ENCODE results near the gene SYNGR2.

SYNGR2 gene

DNA sequence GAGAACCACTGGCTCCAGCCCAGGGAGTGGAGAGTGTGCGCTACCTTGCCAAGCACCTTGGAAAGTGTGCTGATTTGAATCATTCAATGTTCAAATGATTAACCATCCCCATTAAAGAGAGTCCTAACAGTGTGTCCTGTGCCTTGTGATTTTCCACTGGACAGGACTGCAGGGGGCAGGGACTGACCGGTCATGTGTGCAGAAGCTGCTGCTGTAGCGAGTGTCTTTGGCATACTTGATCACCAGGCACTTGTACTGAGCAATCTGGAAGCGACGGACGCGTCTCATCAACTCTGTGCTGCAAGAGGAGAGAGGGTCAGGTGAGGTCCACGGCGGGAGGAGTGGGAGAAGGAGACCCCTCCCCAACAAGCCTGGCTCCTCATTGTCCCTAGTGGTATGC lies 16.5 kb downstream of the SYNGR2 start (continued):
- no peak for TF ChIP-seq ZSCAN4 (tag by site-specific recombination; IDR thresholded peaks at IDR 0.05)
- no peak for TF ChIP-seq ZNF248 (tag by site-specific recombination; IDR thresholded peaks at IDR 0.05)
- TF ChIP-seq, protein P1, sequence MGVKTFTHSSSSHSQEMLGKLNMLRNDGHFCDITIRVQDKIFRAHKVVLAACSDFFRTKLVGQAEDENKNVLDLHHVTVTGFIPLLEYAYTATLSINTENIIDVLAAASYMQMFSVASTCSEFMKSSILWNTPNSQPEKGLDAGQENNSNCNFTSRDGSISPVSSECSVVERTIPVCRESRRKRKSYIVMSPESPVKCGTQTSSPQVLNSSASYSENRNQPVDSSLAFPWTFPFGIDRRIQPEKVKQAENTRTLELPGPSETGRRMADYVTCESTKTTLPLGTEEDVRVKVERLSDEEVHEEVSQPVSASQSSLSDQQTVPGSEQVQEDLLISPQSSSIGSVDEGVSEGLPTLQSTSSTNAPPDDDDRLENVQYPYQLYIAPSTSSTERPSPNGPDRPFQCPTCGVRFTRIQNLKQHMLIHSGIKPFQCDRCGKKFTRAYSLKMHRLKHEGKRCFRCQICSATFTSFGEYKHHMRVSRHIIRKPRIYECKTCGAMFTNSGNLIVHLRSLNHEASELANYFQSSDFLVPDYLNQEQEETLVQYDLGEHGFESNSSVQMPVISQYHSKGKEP (tag by site-specific recombination; IDR thresholded peaks at IDR 0.05): no peak
- no peak for TF ChIP-seq ZNF639 (tag by site-specific recombination; IDR thresholded peaks at IDR 0.05)
- no peak for TF ChIP-seq ATF2 (tag by site-specific recombination; IDR thresholded peaks at IDR 0.05; ENCODE audit: low read depth)

DNA sequence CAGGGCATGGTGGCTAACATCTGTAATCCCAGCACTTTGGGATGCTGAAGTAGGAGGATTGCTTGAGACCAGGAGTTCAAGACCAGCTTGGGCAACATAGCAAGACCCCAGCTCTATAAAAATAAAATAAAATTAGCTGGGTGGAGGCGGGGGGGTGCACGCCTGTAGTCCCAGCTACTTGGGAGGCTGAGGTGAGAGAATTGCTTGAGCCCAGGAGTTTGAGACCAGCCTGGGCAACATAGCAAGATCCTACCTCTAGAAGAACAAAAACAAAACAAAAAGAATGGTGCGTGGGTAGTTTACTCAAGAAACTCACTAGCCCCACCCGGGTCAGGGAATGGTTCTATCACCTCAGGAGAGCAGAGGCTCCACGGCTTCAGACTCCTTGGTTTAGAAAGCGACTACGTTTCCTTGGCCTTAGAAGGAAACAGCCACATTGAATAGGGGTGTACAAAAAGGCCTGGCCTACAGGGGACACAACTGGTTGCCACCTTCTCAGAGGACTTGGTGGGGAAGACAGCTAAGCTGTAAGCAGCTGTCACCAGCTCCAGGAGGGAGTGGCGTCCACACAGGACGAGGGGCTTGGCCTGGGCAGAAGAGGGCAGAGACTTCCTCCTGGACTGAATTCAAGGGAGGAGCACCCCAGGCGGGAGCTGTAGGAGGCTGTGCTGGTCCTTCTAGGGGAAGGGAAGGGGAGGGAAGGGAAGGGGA lies 17.8 kb downstream of the SYNGR2 start:
- POLR2A ChIA-PET: interaction anchor here (0.6 to 3.2 kb wide), 33 partner anchors 11 to 889 kb away, joined by 3 to 48 read pairs (median 6); partner anchors contain the start of genes BIRC5, ENGASE, SYNGR2 and TNRC6C
- TF ChIP-seq ZNF48 (tag by site-specific recombination; IDR thresholded peaks at IDR 0.05) (no peak), ZNF121 (tag by site-specific recombination; IDR thresholded peaks at IDR 0.05) (peak; percentile 99)
- Histone ChIP-seq H3K36me3 (ENCODE audit: control insufficient read depth in 2 of 2, insufficient read depth in 1 of 2, low read length in 2 of 2) (peaks cover 18 to 53% of the 10 kb centered on the region in 2 experiments; a peak in 2 of 3 replicates), H3K4me1 (ENCODE audit: control insufficient read depth, insufficient read depth, low read length) (peaks cover 2% of the 10 kb centered on the region), H3K9me3 (ENCODE audit: control insufficient read depth, insufficient read depth, low read depth, low read length) (no peaks in the 10 kb centered on the region), H3K27ac (ENCODE audit: extremely low read depth, low read depth, low read length) (no peak overlapping the region), H3K4me3 (ENCODE audit: low read depth, low read length) (peak overlapping the region; percentile 48)
- CTCF ChIA-PET: interaction anchor here (0.6 to 7.8 kb wide), 23 partner anchors 11 to 1268 kb away, joined by 3 to 94 read pairs (median 4); no protein-coding TSS in a partner anchor

GRCh38 chr17:78186692-78187595 lies 18.6 kb downstream of the SYNGR2 start, which contains the start of the genes AFMID and TK1:
Gene AFMID (plus strand): TSS chr17:78187362. CDS start chr17:78187371, 9 bp downstream.
Gene TK1 (minus strand): TSS chr17:78187052. CDS start chr17:78186994, 58 bp downstream.
- Histone ChIP-seq H3K9me3 (ENCODE audit: control insufficient read depth, insufficient read depth, low read depth, low read length) (no peaks in the 10 kb centered on the region), H3K27ac (ENCODE audit: extremely low read depth, low read depth, low read length) (peak within 1 kb of the TSS; percentile 72), H3K36me3 (ENCODE audit: control insufficient read depth in 2 of 2, insufficient read depth in 1 of 2, low read length in 2 of 2) (peaks cover 14 to 53% of the 10 kb centered on the region in 2 experiments; a peak in 2 of 3 replicates), H3K4me1 (ENCODE audit: control insufficient read depth, insufficient read depth, low read length) (peaks cover 2% of the 10 kb centered on the region), H3K4me3 (ENCODE audit: low read depth, low read length) (peak within 1 kb of the TSS; percentile 53)
- CTCF ChIA-PET: interaction anchor here (0.6 to 7.8 kb wide), 26 partner anchors 12 to 1269 kb away, joined by 3 to 94 read pairs (median 4); no protein-coding TSS in a partner anchor
- POLR2A ChIA-PET: interaction anchor here (0.6 to 3.2 kb wide), 36 partner anchors 9 to 888 kb away, joined by 3 to 48 read pairs (median 6); partner anchors contain the start of genes BIRC5, ENGASE, SYNGR2 and TNRC6C
- TF ChIP-seq ZNF549 (tag by site-specific recombination; IDR thresholded peaks at IDR 0.05) (no peak), ZBTB8A (tag by site-specific recombination; IDR thresholded peaks at IDR 0.05) (peak; percentile 78), ZNF596 (tag by site-specific recombination; IDR thresholded peaks at IDR 0.05) (no peak), ZNF10 (tag by site-specific recombination; IDR thresholded peaks at IDR 0.05) (peak; percentile 29; the same call in 1 of the 2 replicates), ZNF416 (tag by site-specific recombination; IDR thresholded peaks at IDR 0.05) (no peak), ZFHX2 (tag by site-specific recombination; conservative IDR thresholded peaks at IDR 0.05) (peak; percentile 92), ZNF561 (tag by site-specific recombination; IDR thresholded peaks at IDR 0.05; ENCODE audit: borderline replicate concordance) (peak; percentile 66; the same call in 1 of the 2 replicates), ZNF341 (tag by site-specific recombination; IDR thresholded peaks at IDR 0.05; ENCODE audit: low read depth) (no peak; the same call in 1 of the 2 replicates), SP7 (tag by site-specific recombination; IDR thresholded peaks at IDR 0.05) (peak; percentile 89), ZBTB6 (tag by site-specific recombination; IDR thresholded peaks at IDR 0.05) (no peak), BCL11A (tag by site-specific recombination; IDR thresholded peaks at IDR 0.05; ENCODE audit: low read depth) (peak; percentile 89), ZNF394 (tag by site-specific recombination; IDR thresholded peaks at IDR 0.05; ENCODE audit: borderline replicate concordance) (peak; percentile 38; the same call in 1 of the 2 replicates)
- TF ChIP-seq, protein P2, sequence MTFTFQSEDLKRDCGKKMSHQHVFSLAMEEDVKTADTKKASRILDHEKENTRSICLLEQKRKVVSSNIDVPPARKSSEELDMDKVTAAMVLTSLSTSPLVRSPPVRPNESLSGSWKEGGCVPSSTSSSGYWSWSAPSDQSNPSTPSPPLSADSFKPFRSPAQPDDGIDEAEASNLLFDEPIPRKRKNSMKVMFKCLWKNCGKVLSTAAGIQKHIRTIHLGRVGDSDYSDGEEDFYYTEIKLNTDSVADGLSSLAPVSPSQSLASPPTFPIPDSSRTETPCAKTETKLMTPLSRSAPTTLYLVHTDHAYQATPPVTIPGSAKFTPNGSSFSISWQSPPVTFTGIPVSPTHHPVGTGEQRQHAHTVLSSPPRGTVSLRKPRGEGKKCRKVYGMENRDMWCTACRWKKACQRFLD (tag by site-specific recombination; IDR thresholded peaks at IDR 0.05): no peak

Data from HEK293 (cell line).